Activated naive CD8-positive, alpha-beta T cell treated with anti-CD3 and anti-CD28 coated beads for 36 hours (primary cell): ENCODE results near the gene HMGN2. TPM values are rescaled to one million over a fixed set of nuclear protein-coding genes. Genes with fewer than 3 reads are reported as not detected.
"Not testable (repeated sequence)": the region's sequence is repeated elsewhere in the genome, so short reads cannot be mapped to it uniquely, and the experiment has no call there.

Experiments used
- DNase-seq: peaks from one replicate; pipeline ENCODE4 v3.0.0; 2021
- H3K27ac Mint-ChIP-seq: one replicate; pipeline ENCODE4 v1.8.0; 2022; ENCODE audit warnings: mild to moderate bottlenecking, moderate library complexity, mixed read lengths
- H3K27me3 Mint-ChIP-seq: one replicate; pipeline ENCODE4 v1.8.0; 2022; ENCODE audit warnings: mild to moderate bottlenecking, mixed read lengths
- H3K36me3 Mint-ChIP-seq: one replicate; pipeline ENCODE4 v1.8.0; 2021; ENCODE audit warnings: mild to moderate bottlenecking, mixed read lengths
- H3K4me1 Mint-ChIP-seq: one replicate; pipeline ENCODE4 v1.8.0; 2021; ENCODE audit warnings: mixed read lengths
- H3K4me3 Mint-ChIP-seq: one replicate; pipeline ENCODE4 v1.8.0; 2022; ENCODE audit warnings: mild to moderate bottlenecking, moderate library complexity, mixed read lengths
- H3K9me3 Mint-ChIP-seq: one replicate; pipeline ENCODE4 v1.8.0; 2022; ENCODE audit warnings: mixed read lengths
- total RNA-seq, 2 experiments: library from RNA; stranded (reverse); gene quantifications; one replicate each; pipeline ENCODE4 v1.2.3, GENCODE V29; 2021

HMGN2 gene
- total RNA-seq, 2 experiments from 2014 or later = 948 to 957 TPM

- peaks cover 4% of the 10 kb centered on the region for H3K36me3 Mint-ChIP-seq
- peak overlapping the region; percentile 96 for H3K27ac Mint-ChIP-seq
Observed at GRCh38 chr1:26500488-26501175, 28.4 kb downstream of the HMGN2 start.

GRCh38 chr1:26510711-26511110, 38.5 kb downstream of the HMGN2 start:
- not testable (repeated sequence) for H3K4me1 Mint-ChIP-seq, H3K36me3 Mint-ChIP-seq, H3K27me3 Mint-ChIP-seq, DNase-seq, H3K9me3 Mint-ChIP-seq, H3K27ac Mint-ChIP-seq, H3K4me3 Mint-ChIP-seq

More at GRCh38 chr1:26500488-26501175, 28.4 kb downstream of the HMGN2 start:
- Mint-ChIP-seq H3K27me3 (no peaks in the 10 kb centered on the region), H3K9me3 (no peaks in the 10 kb centered on the region), H3K4me1 (peaks cover 9% of the 10 kb centered on the region), H3K4me3 (peak overlapping the region; percentile 88)
- peak; percentile 92 for DNase-seq

GRCh38 chr1:26515836-26516235, 43.6 kb downstream of the HMGN2 start:
- not testable (repeated sequence) for H3K4me3 Mint-ChIP-seq, H3K4me1 Mint-ChIP-seq, H3K27ac Mint-ChIP-seq, H3K27me3 Mint-ChIP-seq, H3K9me3 Mint-ChIP-seq, DNase-seq, H3K36me3 Mint-ChIP-seq

GRCh38 chr1:26516987-26517765, 44.9 kb downstream of the HMGN2 start:
- Mint-ChIP-seq H3K9me3 (no peaks in the 10 kb centered on the region), H3K4me3 (no peak overlapping the region), H3K27me3 (no peaks in the 10 kb centered on the region), H3K4me1 (no peaks in the 10 kb centered on the region), H3K36me3 (no peaks in the 10 kb centered on the region), H3K27ac (no peak overlapping the region)
- no peak for DNase-seq

GRCh38 chr1:26517766-26518049, 45.5 kb downstream of the HMGN2 start:
- no peak overlapping the region for H3K27ac Mint-ChIP-seq
- H3K9me3 Mint-ChIP-seq = no peaks in the 10 kb centered on the region
- no peaks in the 10 kb centered on the region for H3K27me3 Mint-ChIP-seq
- H3K4me3 Mint-ChIP-seq = no peak overlapping the region
- no peak for DNase-seq
- H3K36me3 Mint-ChIP-seq = no peaks in the 10 kb centered on the region
- no peaks in the 10 kb centered on the region for H3K4me1 Mint-ChIP-seq

GRCh38 chr1:26518355-26518754, 46.1 kb downstream of the HMGN2 start:
- Mint-ChIP-seq H3K4me3 (no peak overlapping the region), H3K27me3 (no peaks in the 10 kb centered on the region), H3K9me3 (no peaks in the 10 kb centered on the region), H3K36me3 (no peaks in the 10 kb centered on the region), H3K4me1 (no peaks in the 10 kb centered on the region), H3K27ac (no peak overlapping the region)
- no peak for DNase-seq

GRCh38 chr1:26520339-26520738, 48.1 kb downstream of the HMGN2 start:
- H3K36me3 Mint-ChIP-seq = no peaks in the 10 kb centered on the region
- H3K27me3 Mint-ChIP-seq = peaks cover 7% of the 10 kb centered on the region
- H3K4me1 Mint-ChIP-seq = peaks cover 2% of the 10 kb centered on the region
- H3K9me3 Mint-ChIP-seq = no peaks in the 10 kb centered on the region
- no peak overlapping the region for H3K4me3 Mint-ChIP-seq
- no peak for DNase-seq
- no peak overlapping the region for H3K27ac Mint-ChIP-seq

GRCh38 chr1:26521669-26522030, 49.4 kb downstream of the HMGN2 start:
- no peaks in the 10 kb centered on the region for H3K9me3 Mint-ChIP-seq
- H3K27me3 Mint-ChIP-seq = peaks cover 7% of the 10 kb centered on the region
- H3K4me3 Mint-ChIP-seq = no peak overlapping the region
- H3K27ac Mint-ChIP-seq = no peak overlapping the region
- peaks cover 2% of the 10 kb centered on the region for H3K4me1 Mint-ChIP-seq
- DNase-seq = no peak
- H3K36me3 Mint-ChIP-seq = no peaks in the 10 kb centered on the region

- Mint-ChIP-seq H3K4me1 (peaks cover 2% of the 10 kb centered on the region), H3K36me3 (no peaks in the 10 kb centered on the region), H3K27ac (no peak overlapping the region), H3K4me3 (no peak overlapping the region), H3K9me3 (no peaks in the 10 kb centered on the region), H3K27me3 (peaks cover 7% of the 10 kb centered on the region)
- DNase-seq = no peak
Observed at GRCh38 chr1:26522073-26522472, 49.8 kb downstream of the HMGN2 start.

GRCh38 chr1:26524181-26524580, 51.9 kb downstream of the HMGN2 start:
- Mint-ChIP-seq H3K36me3 (no peaks in the 10 kb centered on the region), H3K4me1 (peaks cover 4% of the 10 kb centered on the region), H3K4me3 (no peak overlapping the region), H3K27ac (no peak overlapping the region), H3K27me3 (peaks cover 7% of the 10 kb centered on the region), H3K9me3 (no peaks in the 10 kb centered on the region)
- DNase-seq = no peak

Other genes with a start within 250 kb of the HMGN2 start
- gene CEP85, start 238.2 kb upstream of the HMGN2 start, total RNA-seq = 10 to 100 TPM; 28.1 to 29.6 TPM
- gene SH3BGRL3, start 192.4 kb upstream of the HMGN2 start, total RNA-seq = 100 to 1,000 TPM; 292 to 295 TPM
- gene UBXN11, start 165.8 kb upstream of the HMGN2 start, total RNA-seq = 10 to 100 TPM; 30.5 to 31.7 TPM
- gene CD52, start 154.5 kb upstream of the HMGN2 start, total RNA-seq = 100 to 1,000 TPM; 263 to 278 TPM
- gene CRYBG2, start 118.3 kb upstream of the HMGN2 start, total RNA-seq = 1 to 10 TPM; 4.9 to 5.1 TPM
- under 1 TPM; 0.27 to 0.32 TPM for gene ZNF683, start 99.7 kb upstream of the HMGN2 start, total RNA-seq
- gene LIN28A, start 61.6 kb upstream of the HMGN2 start, total RNA-seq = not detected
- 10 to 100 TPM; 43.8 to 45.9 TPM for gene DHDDS, start 40.1 kb upstream of the HMGN2 start, total RNA-seq
- gene RPS6KA1, start 57.3 kb downstream of the HMGN2 start, total RNA-seq = 100 to 1,000 TPM; 131 to 133 TPM
- 10 to 100 TPM; 75.6 to 78.4 TPM for gene ARID1A, start 223.6 kb downstream of the HMGN2 start, total RNA-seq